OCI-LY1 (cell line): ENCODE results near the gene CD247.

Source experiments
- H2AFZ ChIP-seq: fragments of 200-600 bp; sonication (generic), shearing (Covaris generic); 2 replicates; pipeline ENCODE4 v1.6.0; 2014; ENCODE audit warnings: antibody characterized with exemption, mild to moderate bottlenecking, low read length
- H3F3A ChIP-seq: fragments of 200-600 bp; sonication (generic), shearing (Covaris generic); 2 replicates; pipeline ENCODE4 v1.6.0; 2014; ENCODE audit warnings: mild to moderate bottlenecking, antibody characterized with exemption, low read length, moderate library complexity; ENCODE audit not compliant: insufficient read depth
- H3K27ac ChIP-seq: fragments of 200-600 bp; sonication (generic); 2 replicates; pipeline ENCODE4 v1.5.1; 2014; ENCODE audit warnings: low read length, mixed run types, mild to moderate bottlenecking, low read depth; ENCODE audit not compliant: poor library complexity, severe bottlenecking
- H3K27me3 ChIP-seq: fragments of 200-600 bp; sonication (generic); 2 replicates; pipeline ENCODE4 v1.6.0; 2014; ENCODE audit warnings: antibody characterized with exemption, mild to moderate bottlenecking, low read length, moderate library complexity; ENCODE audit not compliant: insufficient read depth
- H3K36me3 ChIP-seq: fragments of 200-600 bp; sonication (generic); 2 replicates; pipeline ENCODE4 v1.6.1; 2014; ENCODE audit warnings: mild to moderate bottlenecking, antibody characterized with exemption, low read length, moderate library complexity, mixed read lengths; ENCODE audit not compliant: insufficient read depth
- H3K4me1 ChIP-seq: fragments of 200-600 bp; sonication (generic); 2 replicates; pipeline ENCODE4 v1.5.1; 2014; ENCODE audit warnings: mild to moderate bottlenecking, low read length, moderate library complexity; ENCODE audit not compliant: insufficient read depth, severe bottlenecking
- H3K4me2 ChIP-seq: fragments of 200-600 bp; sonication (generic), shearing (Covaris generic); 2 replicates; pipeline ENCODE4 v1.6.1; 2014; ENCODE audit warnings: low read length
- H3K4me3 ChIP-seq: fragments of 200-600 bp; sonication (generic); 2 replicates; pipeline ENCODE4 v1.5.1; 2014; ENCODE audit warnings: low read length, low read depth, mild to moderate bottlenecking, mixed read lengths; ENCODE audit not compliant: poor library complexity, severe bottlenecking
- H3K79me2 ChIP-seq: fragments of 200-600 bp; shearing (Covaris generic); 2 replicates; pipeline ENCODE4 v1.6.1; 2016; ENCODE audit warnings: mixed run types, low read length, mixed read lengths; ENCODE audit not compliant: insufficient read depth
- H3K9ac ChIP-seq: fragments of 200-600 bp; sonication (generic), shearing (Covaris generic); 2 replicates; pipeline ENCODE4 v1.6.1; 2014; ENCODE audit warnings: mild to moderate bottlenecking, low read length, mixed read lengths
- H3K9me2 ChIP-seq: fragments of 200-600 bp; sonication (generic), shearing (Covaris generic); 2 replicates; pipeline ENCODE4 v1.6.1; 2014; ENCODE audit warnings: low read depth, mild to moderate bottlenecking, low read length, mixed read lengths
- H3K9me3 ChIP-seq: fragments of 200-600 bp; shearing (Covaris generic); 2 replicates; pipeline ENCODE4 v1.6.1; 2014; ENCODE audit warnings: low read length, mixed read lengths
- H4K20me1 ChIP-seq: fragments of 200-600 bp; sonication (generic), shearing (Covaris generic); 2 replicates; pipeline ENCODE4 v1.6.0; 2016; ENCODE audit warnings: mild to moderate bottlenecking, low read length; ENCODE audit not compliant: insufficient read depth
- CTCF ChIP-seq: fragments of 200-600 bp; sonication (generic), shearing (Covaris generic); IDR thresholded peaks from 2 replicates; pipeline ENCODE4 v1.5.1; 2017; ENCODE audit warnings: mild to moderate bottlenecking, antibody characterized with exemption, low read length, moderate library complexity, mixed read lengths
- EZH2 ChIP-seq: fragments of 200-600 bp; sonication (generic), shearing (Covaris generic); IDR thresholded peaks from 2 replicates; pipeline ENCODE4 v1.8.0; 2017; ENCODE audit warnings: borderline replicate concordance, mixed run types, mild to moderate bottlenecking, antibody characterized with exemption, low read length, moderate library complexity, mixed read lengths

CD247 gene

GRCh38 chr1:167462341-167462740, 56.0 kb downstream of the CD247 start:
- H3K79me2 ChIP-seq: no peaks in the 10 kb centered on the region

GRCh38 chr1:167460836-167461235, 57.5 kb downstream of the CD247 start:
- no peaks in the 10 kb centered on the region for H3K27me3 ChIP-seq
- no peak overlapping the region for H2AFZ ChIP-seq
- H3K4me3 ChIP-seq: no peak overlapping the region
- H3K27ac ChIP-seq: no peak overlapping the region
- no peaks in the 10 kb centered on the region for H3K9me3 ChIP-seq
- H4K20me1 ChIP-seq: no peaks in the 10 kb centered on the region
- no peaks in the 10 kb centered on the region for H3F3A ChIP-seq
- no peak overlapping the region for H3K9ac ChIP-seq
- H3K4me1 ChIP-seq: peaks cover 6% of the 10 kb centered on the region
- no peaks in the 10 kb centered on the region for H3K79me2 ChIP-seq
- no peaks in the 10 kb centered on the region for H3K36me3 ChIP-seq
- no peak for TF ChIP-seq CTCF
- no peak for TF ChIP-seq EZH2
- H3K4me2 ChIP-seq: no peak overlapping the region
- H3K9me2 ChIP-seq: no peaks in the 10 kb centered on the region

More at GRCh38 chr1:167462341-167462740, 56.0 kb downstream of the CD247 start:
- H3K4me3 ChIP-seq: no peak overlapping the region
- no peaks in the 10 kb centered on the region for H3K9me3 ChIP-seq
- H3F3A ChIP-seq: no peaks in the 10 kb centered on the region
- H3K4me2 ChIP-seq: no peak overlapping the region
- no peaks in the 10 kb centered on the region for H3K27me3 ChIP-seq
- H3K4me1 ChIP-seq: no peaks in the 10 kb centered on the region
- no peak overlapping the region for H3K27ac ChIP-seq
- no peaks in the 10 kb centered on the region for H3K9me2 ChIP-seq
- H2AFZ ChIP-seq: no peak overlapping the region
- no peaks in the 10 kb centered on the region for H3K36me3 ChIP-seq
- H3K9ac ChIP-seq: no peak overlapping the region
- no peaks in the 10 kb centered on the region for H4K20me1 ChIP-seq
- TF ChIP-seq EZH2 (no peak), CTCF (no peak)

GRCh38 chr1:167457936-167458584, 60.3 kb downstream of the CD247 start:
- H3K9me2 ChIP-seq: no peaks in the 10 kb centered on the region
- 0 out of 2 replicates have a peak, but pooled peaks cover 7% of the 10 kb centered on the region for H3F3A ChIP-seq
- no peak overlapping the region for H3K4me3 ChIP-seq
- H3K4me2 ChIP-seq: no peak overlapping the region
- no peaks in the 10 kb centered on the region for H3K9me3 ChIP-seq
- H3K9ac ChIP-seq: no peak overlapping the region
- peaks cover 24% of the 10 kb centered on the region for H3K4me1 ChIP-seq
- TF ChIP-seq EZH2 (no peak), CTCF (no peak)
- H3K36me3 ChIP-seq: no peaks in the 10 kb centered on the region
- no peaks in the 10 kb centered on the region for H3K27me3 ChIP-seq
- no peak overlapping the region for H2AFZ ChIP-seq
- no peaks in the 10 kb centered on the region for H3K79me2 ChIP-seq
- no peak overlapping the region for H3K27ac ChIP-seq
- no peaks in the 10 kb centered on the region for H4K20me1 ChIP-seq
